Effector memory CD4-positive, alpha-beta T cell (primary cell): Measurements from ENCODE around the gene LDLRAD4.

Experiments used
- DNase-seq, 3 donors: peaks; one replicate each; pipeline ENCODE4 v3.0.0-alpha.2; 2020
- H3K27ac ChIP-seq: 2 replicates; pipeline ENCODE4 v1.7.0; 2013; ENCODE audit warnings: mild to moderate bottlenecking, low read length, moderate library complexity; ENCODE audit not compliant: insufficient read depth, poor library complexity, severe bottlenecking
- H3K27me3 ChIP-seq: replicated peaks from 2 replicates; pipeline ENCODE4 v1.7.0; 2013; ENCODE audit warnings: mild to moderate bottlenecking, low read length; ENCODE audit not compliant: insufficient read depth, control insufficient read depth, poor library complexity, severe bottlenecking
- H3K36me3 ChIP-seq: 2 replicates; pipeline ENCODE4 v1.7.0; 2013; ENCODE audit warnings: mild to moderate bottlenecking, low read length, moderate library complexity; ENCODE audit not compliant: control insufficient read depth, insufficient read depth
- H3K4me1 ChIP-seq: 2 replicates; pipeline ENCODE4 v1.7.0; 2013; ENCODE audit warnings: low read length, mild to moderate bottlenecking; ENCODE audit not compliant: control insufficient read depth, insufficient read depth, poor library complexity, severe bottlenecking
- H3K4me3 ChIP-seq: 2 replicates; pipeline ENCODE4 v1.7.0; 2013; ENCODE audit warnings: low read length, low read depth, mild to moderate bottlenecking; ENCODE audit not compliant: insufficient read depth, poor library complexity, severe bottlenecking
- H3K9me3 ChIP-seq: 2 replicates; pipeline ENCODE4 v1.7.0; 2013; ENCODE audit warnings: mild to moderate bottlenecking, low read length, moderate library complexity; ENCODE audit not compliant: control insufficient read depth

The LDLRAD4 gene

DNA sequence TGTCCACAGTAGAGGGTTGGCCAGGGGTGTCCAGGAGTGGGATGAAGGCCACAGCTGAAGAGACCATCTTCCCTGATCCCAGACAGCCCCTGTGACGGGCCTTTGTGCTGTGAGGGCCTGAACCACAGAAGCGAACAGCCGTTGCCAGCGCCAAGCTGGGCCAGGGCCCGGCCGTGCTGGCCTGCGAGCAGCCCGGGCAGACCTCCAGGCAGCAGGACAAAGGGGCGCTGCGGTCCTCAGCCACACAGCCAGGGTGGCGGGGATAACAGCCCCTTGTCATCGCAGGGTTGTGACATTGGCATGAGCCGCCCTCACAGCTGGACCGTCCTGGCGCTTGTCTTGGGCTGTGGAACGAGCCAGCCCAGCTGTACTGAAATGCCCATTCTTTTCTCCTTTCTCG, 346.7 kb downstream of the LDLRAD4 start:
- H3K36me3 ChIP-seq: no peaks in the 10 kb centered on the region
- H3K4me1 ChIP-seq: no peaks in the 10 kb centered on the region
- H3K9me3 ChIP-seq: no peaks in the 10 kb centered on the region
- no peaks in the 10 kb centered on the region for H3K27me3 ChIP-seq
- no peak overlapping the region for H3K4me3 ChIP-seq
- no peak overlapping the region for H3K27ac ChIP-seq
- DNase-seq: no peak

DNA sequence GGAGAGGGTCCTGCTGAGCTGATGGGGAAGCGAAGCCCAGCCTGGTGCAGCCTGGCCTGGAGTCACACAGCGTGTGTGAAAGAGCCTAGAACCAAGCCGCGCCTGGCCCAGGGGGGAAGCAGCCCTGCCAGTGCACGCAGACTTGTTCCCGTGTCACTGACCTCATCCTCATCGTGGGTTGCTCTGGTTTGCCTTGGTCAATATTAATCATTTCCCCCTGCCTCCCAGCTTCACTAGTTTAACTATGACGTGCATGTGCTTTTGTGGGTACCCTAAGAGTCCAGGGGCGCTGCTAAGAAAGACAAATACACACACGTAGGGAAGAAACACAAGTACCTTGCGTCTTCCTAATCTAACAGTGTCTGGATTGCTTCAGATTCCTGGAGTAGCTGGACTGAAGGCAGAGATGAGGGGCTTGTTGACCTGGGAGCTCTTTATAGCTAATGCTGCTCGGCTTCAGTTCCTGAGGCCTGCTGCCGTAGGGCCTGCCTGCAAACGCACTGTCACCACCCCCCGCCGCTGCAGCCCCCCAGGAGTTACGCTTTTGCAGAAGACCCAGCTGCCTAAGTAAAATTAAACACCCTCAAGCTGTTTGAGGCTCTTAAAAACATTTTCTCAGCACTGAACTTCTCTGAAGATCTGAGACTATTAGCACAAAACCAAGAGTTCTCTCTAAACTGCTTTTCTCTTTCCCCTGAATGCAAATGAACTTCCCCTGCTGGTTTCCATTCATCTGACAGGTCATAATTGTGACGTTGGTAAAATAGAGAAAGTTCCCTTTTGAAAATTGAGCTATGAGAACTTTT, 348.6 kb downstream of the LDLRAD4 start:
- no peaks in the 10 kb centered on the region for H3K4me1 ChIP-seq
- H3K27ac ChIP-seq: no peak overlapping the region
- no peaks in the 10 kb centered on the region for H3K36me3 ChIP-seq
- H3K4me3 ChIP-seq: no peak overlapping the region
- no peak for DNase-seq
- no peaks in the 10 kb centered on the region for H3K9me3 ChIP-seq
- no peaks in the 10 kb centered on the region for H3K27me3 ChIP-seq

DNA sequence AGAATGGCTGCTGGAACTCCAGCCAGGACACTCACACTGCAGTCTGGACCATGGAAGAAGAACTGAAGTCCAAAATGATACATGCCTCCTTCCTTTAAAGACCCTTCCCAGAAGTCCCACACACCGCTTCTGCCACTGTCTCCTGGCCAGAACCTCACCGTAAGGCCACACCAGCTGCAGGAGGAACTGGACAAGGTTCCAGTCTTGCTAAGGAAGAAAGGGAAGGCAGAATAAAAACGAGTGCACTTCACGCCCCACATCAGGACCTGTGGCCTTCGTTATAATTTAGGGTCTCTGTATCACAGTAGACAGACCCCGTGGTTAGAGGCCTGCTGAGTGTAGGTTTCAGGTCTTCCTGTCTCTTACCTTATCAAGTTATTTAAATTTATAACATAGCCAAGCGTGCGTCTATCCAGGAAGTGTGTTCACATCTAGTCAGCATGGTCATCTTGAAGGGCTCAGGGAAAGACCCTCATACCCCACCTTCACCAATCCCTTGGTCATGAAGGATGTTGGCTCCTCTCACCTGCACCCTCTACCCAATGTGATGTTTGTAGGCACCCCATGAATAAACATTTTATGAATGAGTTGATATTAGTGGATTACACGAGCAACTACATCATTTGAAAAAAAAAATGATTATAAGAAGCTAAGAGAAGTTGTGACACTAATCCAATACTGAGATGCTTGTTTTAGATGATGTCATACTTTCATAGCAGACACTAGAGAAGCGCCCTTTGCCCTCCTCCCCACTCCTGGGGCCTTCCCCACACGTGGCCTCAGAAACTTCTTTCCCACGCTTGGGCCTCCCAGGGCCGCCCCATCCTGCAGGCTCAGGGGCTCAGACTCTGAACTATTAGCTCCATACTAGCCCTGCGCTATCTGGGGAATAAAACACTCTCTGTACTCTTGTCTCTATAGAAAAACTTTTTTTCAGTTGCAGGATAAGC, 350.2 kb downstream of the LDLRAD4 start:
- Histone ChIP-seq H3K36me3 (no peaks in the 10 kb centered on the region), H3K4me1 (no peaks in the 10 kb centered on the region), H3K27me3 (no peaks in the 10 kb centered on the region), H3K4me3 (no peak overlapping the region), H3K9me3 (no peaks in the 10 kb centered on the region), H3K27ac (no peak overlapping the region)
- DNase-seq: no peak

DNA sequence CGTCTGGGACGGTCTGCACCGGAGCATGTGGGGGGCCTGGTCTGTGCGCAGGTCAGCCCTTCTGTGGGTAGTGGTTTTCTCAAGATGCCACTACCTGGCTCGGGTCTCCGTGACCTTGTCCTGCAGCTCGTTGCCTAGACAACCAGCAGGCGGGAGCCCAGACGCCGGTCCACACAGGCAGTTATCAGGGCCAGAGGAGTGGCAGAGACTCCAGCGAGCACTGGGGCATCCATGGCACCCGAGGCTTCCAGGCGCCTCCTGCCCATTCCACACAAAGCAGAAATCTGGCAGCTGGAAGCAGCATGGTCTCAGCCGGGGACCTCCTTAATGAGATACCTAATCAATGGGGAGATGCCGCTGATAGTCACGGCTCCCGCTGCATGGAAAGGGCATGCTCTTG, 351.7 kb downstream of the LDLRAD4 start:
- DNase-seq: no peak
- H3K4me3 ChIP-seq: no peak overlapping the region
- no peaks in the 10 kb centered on the region for H3K27me3 ChIP-seq
- no peaks in the 10 kb centered on the region for H3K36me3 ChIP-seq
- H3K4me1 ChIP-seq: no peaks in the 10 kb centered on the region
- H3K27ac ChIP-seq: no peak overlapping the region
- no peaks in the 10 kb centered on the region for H3K9me3 ChIP-seq

DNA sequence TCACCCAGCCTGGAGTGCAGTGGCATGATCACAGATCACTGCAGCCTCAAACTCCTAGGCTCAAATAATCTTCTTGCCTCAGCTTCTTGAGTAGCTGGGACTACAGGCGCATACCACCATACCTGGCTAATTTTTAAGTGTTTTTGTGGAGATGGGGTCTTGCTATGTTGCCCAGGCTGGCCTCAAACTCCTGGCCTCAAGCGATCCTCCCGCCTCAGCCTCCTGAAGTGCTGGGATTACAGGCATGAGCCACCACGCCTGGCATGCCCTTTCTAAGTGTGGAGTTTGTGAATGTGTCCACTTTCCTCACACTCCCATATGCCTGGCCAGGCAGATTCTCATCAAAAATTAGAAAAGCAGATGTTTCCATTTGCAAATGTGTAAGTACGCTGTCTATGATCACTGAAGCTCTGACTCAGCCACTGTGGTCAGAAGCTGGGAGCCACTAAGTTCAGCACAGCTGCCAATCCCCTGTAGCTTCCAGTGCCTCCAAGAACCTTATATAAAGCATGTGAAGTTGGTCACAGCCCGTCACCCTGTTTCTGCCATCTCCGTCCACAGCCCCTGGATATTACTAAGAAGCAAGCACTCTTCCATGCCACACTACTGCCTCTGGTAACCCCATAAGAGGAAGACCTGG, 352.4 kb downstream of the LDLRAD4 start:
- Histone ChIP-seq H3K4me3 (no peak overlapping the region), H3K9me3 (no peaks in the 10 kb centered on the region), H3K27me3 (no peaks in the 10 kb centered on the region), H3K4me1 (no peaks in the 10 kb centered on the region), H3K36me3 (no peaks in the 10 kb centered on the region), H3K27ac (no peak overlapping the region)
- no peak for DNase-seq

DNA sequence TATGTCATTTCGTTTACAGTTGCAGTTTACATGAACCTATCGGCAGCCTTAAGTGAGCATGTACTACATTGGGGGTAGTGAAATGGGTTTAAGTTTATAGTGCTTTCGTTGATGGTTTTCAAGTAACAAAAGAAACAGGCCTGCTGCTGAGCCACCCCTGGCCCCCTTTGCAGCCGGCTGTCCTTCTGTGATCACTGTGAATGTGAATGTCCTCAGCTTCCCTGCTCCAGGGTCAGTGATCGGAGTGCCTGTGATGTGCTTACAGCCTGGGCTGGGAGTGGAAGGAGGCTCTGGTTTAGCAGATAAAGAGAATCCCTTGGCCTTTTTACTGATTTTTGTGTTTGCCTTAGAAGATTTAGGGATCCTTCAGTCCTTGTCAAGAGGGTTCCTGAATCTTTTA, 353.6 kb downstream of the LDLRAD4 start:
- no peak for DNase-seq
- Histone ChIP-seq H3K4me1 (peaks cover 3% of the 10 kb centered on the region), H3K27me3 (no peaks in the 10 kb centered on the region), H3K36me3 (no peaks in the 10 kb centered on the region), H3K9me3 (no peaks in the 10 kb centered on the region), H3K4me3 (no peak overlapping the region), H3K27ac (no peak overlapping the region)

DNA sequence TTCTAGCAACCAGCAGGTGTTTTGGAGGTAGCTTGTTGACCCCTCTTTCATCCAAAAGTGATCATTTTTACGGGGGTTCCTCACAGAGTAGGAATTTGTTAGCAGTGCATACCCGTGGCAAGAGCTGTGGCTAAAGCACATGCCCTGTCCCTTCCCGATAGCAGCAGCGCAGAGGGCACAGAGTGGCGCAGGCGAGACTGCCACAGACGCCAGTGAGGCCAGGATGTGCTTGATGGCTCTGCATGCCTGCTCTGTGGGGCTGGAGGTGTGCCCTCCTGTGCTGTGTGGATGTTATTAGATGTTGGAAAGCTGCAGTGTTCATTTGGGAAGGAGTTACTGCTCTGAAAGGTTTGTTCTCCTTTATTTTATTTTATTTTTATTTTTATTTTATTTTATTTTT, 354.2 kb downstream of the LDLRAD4 start:
- DNase-seq: no peak
- H3K4me3 ChIP-seq: no peak overlapping the region
- no peaks in the 10 kb centered on the region for H3K27me3 ChIP-seq
- H3K9me3 ChIP-seq: no peaks in the 10 kb centered on the region
- H3K4me1 ChIP-seq: peaks cover 3% of the 10 kb centered on the region
- no peaks in the 10 kb centered on the region for H3K36me3 ChIP-seq
- no peak overlapping the region for H3K27ac ChIP-seq

DNA sequence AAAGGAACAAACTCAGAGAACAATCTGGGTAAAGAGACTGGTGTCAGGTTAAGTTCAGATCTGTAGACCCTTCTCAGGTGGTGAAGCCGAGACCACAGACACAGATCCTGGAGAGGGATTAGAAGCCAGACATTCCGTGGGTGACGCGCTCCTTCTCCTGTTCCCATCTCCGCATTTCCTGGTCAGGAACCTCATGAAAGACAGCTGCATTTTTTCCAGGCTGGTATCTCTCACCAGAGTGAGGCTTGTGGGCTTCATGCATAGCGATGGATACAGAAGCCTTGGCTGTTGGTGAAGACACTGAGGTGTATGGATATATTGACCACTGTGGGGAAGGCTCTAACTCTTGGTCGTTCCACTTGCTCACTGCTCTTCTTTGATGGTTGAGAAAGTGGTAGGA, 355.2 kb downstream of the LDLRAD4 start:
- Histone ChIP-seq H3K9me3 (no peaks in the 10 kb centered on the region), H3K27ac (no peak overlapping the region), H3K4me3 (no peak overlapping the region), H3K4me1 (peaks cover 7% of the 10 kb centered on the region), H3K36me3 (no peaks in the 10 kb centered on the region), H3K27me3 (no peaks in the 10 kb centered on the region)
- no peak for DNase-seq

DNA sequence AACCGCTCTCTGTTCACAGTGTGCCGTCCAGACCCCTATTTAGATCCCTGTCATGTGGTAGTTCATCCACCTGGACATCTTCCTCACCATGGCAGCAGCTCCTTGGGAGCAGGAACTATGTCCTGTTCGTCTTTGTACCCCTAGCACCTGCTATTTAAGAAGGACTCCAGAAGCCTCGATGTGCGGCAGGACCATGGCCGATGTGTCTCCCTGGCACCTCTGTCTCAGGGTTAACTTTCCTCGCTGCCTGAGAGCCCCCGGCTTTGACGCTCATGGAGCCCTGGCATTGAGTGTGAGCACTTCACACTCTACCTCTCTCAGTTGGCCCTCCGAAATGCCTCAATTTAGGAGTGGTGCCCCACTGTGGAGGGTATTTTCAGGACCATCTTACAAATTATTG, 355.8 kb downstream of the LDLRAD4 start:
- no peak overlapping the region for H3K4me3 ChIP-seq
- no peaks in the 10 kb centered on the region for H3K27me3 ChIP-seq
- no peak for DNase-seq
- H3K4me1 ChIP-seq: peaks cover 7% of the 10 kb centered on the region
- no peaks in the 10 kb centered on the region for H3K9me3 ChIP-seq
- no peak overlapping the region for H3K27ac ChIP-seq
- H3K36me3 ChIP-seq: no peaks in the 10 kb centered on the region

DNA sequence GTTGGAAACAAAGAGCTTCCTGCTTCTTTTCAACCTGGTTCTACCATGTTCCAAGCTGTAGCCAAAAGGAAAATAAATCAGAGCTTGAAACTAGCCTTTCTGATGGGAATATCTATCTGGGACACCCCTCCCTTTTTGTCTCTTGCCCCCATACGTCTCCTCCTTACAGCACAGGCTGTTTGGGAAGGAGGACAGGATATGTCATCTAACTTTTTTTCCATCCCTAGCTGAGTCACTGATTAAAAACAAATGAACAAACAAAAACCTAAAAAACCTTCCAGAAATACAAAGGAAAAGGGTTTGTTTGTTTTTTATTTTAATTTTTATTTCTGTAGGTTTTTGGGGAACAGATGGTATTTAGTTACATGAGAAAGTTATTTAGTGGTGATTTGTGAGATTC, 356.2 kb downstream of the LDLRAD4 start:
- no peak for DNase-seq

More for the DNA sequence above, 356.2 kb downstream of the LDLRAD4 start:
- no peaks in the 10 kb centered on the region for H3K9me3 ChIP-seq
- H3K4me3 ChIP-seq: no peak overlapping the region
- no peak overlapping the region for H3K27ac ChIP-seq
- H3K27me3 ChIP-seq: no peaks in the 10 kb centered on the region
- peaks cover 7% of the 10 kb centered on the region for H3K4me1 ChIP-seq
- no peaks in the 10 kb centered on the region for H3K36me3 ChIP-seq
